ENCODE results near the gene NRP1. TPM values are rescaled to one million over a fixed set of nuclear protein-coding genes. Genes with fewer than 3 reads are reported as not detected.

The NRP1 gene
- total and polyA plus RNA-seq, 4 donors: 14.6 to 55.6 (median 37.8) TPM

- WGBS: 85% methylated on average over 11 of the region's 11 CpGs
- DNase-seq (ENCODE audit: low spot score): no peak
- no peak for TF ChIP-seq HNF4A (conservative IDR thresholded peaks at IDR 0.05)
- TF ChIP-seq JUND (IDR thresholded peaks at IDR 0.05): peak; percentile 68 to 83
- Histone ChIP-seq H3K9me3 (ENCODE audit: control insufficient read depth in 4 of 4, low read length in 3 of 4) (no peaks in the 10 kb centered on the region), H3K9ac (ENCODE audit: low read depth in 1 of 2, low read length in 2 of 2) (no peak overlapping the region), H3K27ac (ENCODE audit: low read depth in 1 of 2, low read length in 2 of 2) (no peak overlapping the region), H3K4me1 (ENCODE audit: control insufficient read depth in 4 of 4, insufficient read depth in 4 of 4, low read length in 3 of 4) (peaks cover 0 to 1% (median 0%) of the 10 kb centered on the region in 4 donors), H3K36me3 (ENCODE audit: control insufficient read depth in 4 of 4, insufficient read depth in 3 of 4, low read depth in 1 of 4, low read length in 3 of 4) (no peaks in the 10 kb centered on the region), H3K4me3 (ENCODE audit: low read depth in 1 of 3, low read length in 3 of 3) (no peak overlapping the region), H3K27me3 (ENCODE audit: control insufficient read depth in 4 of 4, insufficient read depth in 4 of 4, low read length in 3 of 4) (no peaks in the 10 kb centered on the region)
Measured at GRCh38 chr10:33134011-33134751, 200.3 kb downstream of the NRP1 start.

GRCh38 chr10:33133557-33133956 lies 200.9 kb downstream of the NRP1 start:
- Histone ChIP-seq H3K27ac (ENCODE audit: low read depth in 1 of 2, low read length in 2 of 2) (no peak overlapping the region), H3K4me1 (ENCODE audit: control insufficient read depth in 4 of 4, insufficient read depth in 4 of 4, low read length in 3 of 4) (peaks cover 0 to 1% (median 0%) of the 10 kb centered on the region in 4 donors)
- TF ChIP-seq YY1 (IDR thresholded peaks at IDR 0.05) (no peak), ATF3 (IDR thresholded peaks at IDR 0.05) (no peak), REST (IDR thresholded peaks at IDR 0.05) (no peak), RAD21 (IDR thresholded peaks at IDR 0.05) (no peak), RXRA (IDR thresholded peaks at IDR 0.05) (no peak), SP1 (IDR thresholded peaks at IDR 0.05) (no peak)

GRCh38 chr10:33132626-33133025 lies 201.8 kb downstream of the NRP1 start:
- Histone ChIP-seq H3K4me3 (ENCODE audit: low read depth in 1 of 3, low read length in 3 of 3) (no peak overlapping the region), H3K36me3 (ENCODE audit: control insufficient read depth in 4 of 4, insufficient read depth in 3 of 4, low read depth in 1 of 4, low read length in 3 of 4) (no peaks in the 10 kb centered on the region), H3K9ac (ENCODE audit: low read depth in 1 of 2, low read length in 2 of 2) (no peak overlapping the region), H3K27me3 (ENCODE audit: control insufficient read depth in 4 of 4, insufficient read depth in 4 of 4, low read length in 3 of 4) (no peaks in the 10 kb centered on the region), H3K27ac (ENCODE audit: low read depth in 1 of 2, low read length in 2 of 2) (no peak overlapping the region), H3K9me3 (ENCODE audit: control insufficient read depth in 4 of 4, low read length in 3 of 4) (no peaks in the 10 kb centered on the region), H3K4me1 (ENCODE audit: control insufficient read depth in 4 of 4, insufficient read depth in 4 of 4, low read length in 3 of 4) (peaks cover 0 to 1% (median 0%) of the 10 kb centered on the region in 4 donors)
- no peak for TF ChIP-seq YY1 (IDR thresholded peaks at IDR 0.05)
- no peak for TF ChIP-seq JUND (IDR thresholded peaks at IDR 0.05)
- peak in 1 of 2 donors; percentile 16 for TF ChIP-seq RAD21 (IDR thresholded peaks at IDR 0.05)
- DNase-seq (ENCODE audit: low spot score): no peak
- WGBS: 98% methylated on average over 1 of the region's 1 CpG

More at GRCh38 chr10:33133557-33133956, 200.9 kb downstream of the NRP1 start:
- Histone ChIP-seq H3K4me3 (ENCODE audit: low read depth in 1 of 3, low read length in 3 of 3) (no peak overlapping the region), H3K9ac (ENCODE audit: low read depth in 1 of 2, low read length in 2 of 2) (no peak overlapping the region), H3K9me3 (ENCODE audit: control insufficient read depth in 4 of 4, low read length in 3 of 4) (no peaks in the 10 kb centered on the region), H3K27me3 (ENCODE audit: control insufficient read depth in 4 of 4, insufficient read depth in 4 of 4, low read length in 3 of 4) (no peaks in the 10 kb centered on the region), H3K36me3 (ENCODE audit: control insufficient read depth in 4 of 4, insufficient read depth in 3 of 4, low read depth in 1 of 4, low read length in 3 of 4) (no peaks in the 10 kb centered on the region)
- DNase-seq (ENCODE audit: low spot score): no peak

GRCh38 chr10:33129996-33130386 lies 204.5 kb downstream of the NRP1 start:
- no peak overlapping the region for H3K9ac ChIP-seq (ENCODE audit: low read depth in 1 of 2, low read length in 2 of 2)
- 49% methylated on average over 5 of the region's 5 CpGs for WGBS
- no peaks in the 10 kb centered on the region for H3K36me3 ChIP-seq (ENCODE audit: control insufficient read depth in 4 of 4, insufficient read depth in 3 of 4, low read depth in 1 of 4, low read length in 3 of 4)
- H3K4me3 ChIP-seq (ENCODE audit: low read depth in 1 of 3, low read length in 3 of 3): no peak overlapping the region
- H3K27ac ChIP-seq (ENCODE audit: low read depth in 1 of 2, low read length in 2 of 2): no peak overlapping the region
- DNase-seq (ENCODE audit: low spot score): no peak
- TF ChIP-seq FOXA1 (IDR thresholded peaks at IDR 0.05) (no peak), MAX (IDR thresholded peaks at IDR 0.05) (peak; percentile 37), TAF1 (conservative IDR thresholded peaks at IDR 0.05) (no peak), YY1 (IDR thresholded peaks at IDR 0.05) (peak; percentile 30), RAD21 (IDR thresholded peaks at IDR 0.05) (no peak), JUND (IDR thresholded peaks at IDR 0.05) (peak in 1 of 2 donors; percentile 45)
- peaks cover 0 to 1% (median 0%) of the 10 kb centered on the region in 4 donors for H3K4me1 ChIP-seq (ENCODE audit: control insufficient read depth in 4 of 4, insufficient read depth in 4 of 4, low read length in 3 of 4)
- no peaks in the 10 kb centered on the region for H3K27me3 ChIP-seq (ENCODE audit: control insufficient read depth in 4 of 4, insufficient read depth in 4 of 4, low read length in 3 of 4)
- no peaks in the 10 kb centered on the region for H3K9me3 ChIP-seq (ENCODE audit: control insufficient read depth in 4 of 4, low read length in 3 of 4)
